GM13977 (cell line): ENCODE measurements around the gene CACNA1C.

Experiments used
- DNase-seq: peaks from one replicate; pipeline ENCODE4 v3.0.0; 2012; ENCODE audit warnings: low spot score
- in situ Hi-C: fragments of 300-500 bp; cut with MboI; formaldehyde crosslinking; loops from one replicate; pipeline ENCODE4 v1.12.0; 2022; ENCODE audit warnings: low sequenced_read_pairs, low pct_unique_long_range_greater_than_20kb, mixed read lengths, inconsistent platforms; ENCODE audit not compliant: unreplicated experiment
- TF ChIP-seq, protein P1 (sequence below): IDR thresholded peaks from 2 replicates; pipeline ENCODE4 v1.5.1; 2012; ENCODE audit warnings: mild to moderate bottlenecking, control low read depth; ENCODE audit not compliant: insufficient read depth; ENCODE audit errors: extremely low read depth, missing control alignments

The CACNA1C gene

GRCh38 chr12:2306735-2307134, 253.9 kb downstream of the CACNA1C start:
- DNase-seq = no peak
- in situ Hi-C loops = no loop called here
- TF ChIP-seq, protein P1, sequence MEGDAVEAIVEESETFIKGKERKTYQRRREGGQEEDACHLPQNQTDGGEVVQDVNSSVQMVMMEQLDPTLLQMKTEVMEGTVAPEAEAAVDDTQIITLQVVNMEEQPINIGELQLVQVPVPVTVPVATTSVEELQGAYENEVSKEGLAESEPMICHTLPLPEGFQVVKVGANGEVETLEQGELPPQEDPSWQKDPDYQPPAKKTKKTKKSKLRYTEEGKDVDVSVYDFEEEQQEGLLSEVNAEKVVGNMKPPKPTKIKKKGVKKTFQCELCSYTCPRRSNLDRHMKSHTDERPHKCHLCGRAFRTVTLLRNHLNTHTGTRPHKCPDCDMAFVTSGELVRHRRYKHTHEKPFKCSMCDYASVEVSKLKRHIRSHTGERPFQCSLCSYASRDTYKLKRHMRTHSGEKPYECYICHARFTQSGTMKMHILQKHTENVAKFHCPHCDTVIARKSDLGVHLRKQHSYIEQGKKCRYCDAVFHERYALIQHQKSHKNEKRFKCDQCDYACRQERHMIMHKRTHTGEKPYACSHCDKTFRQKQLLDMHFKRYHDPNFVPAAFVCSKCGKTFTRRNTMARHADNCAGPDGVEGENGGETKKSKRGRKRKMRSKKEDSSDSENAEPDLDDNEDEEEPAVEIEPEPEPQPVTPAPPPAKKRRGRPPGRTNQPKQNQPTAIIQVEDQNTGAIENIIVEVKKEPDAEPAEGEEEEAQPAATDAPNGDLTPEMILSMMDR = no peak

- DNase-seq = no peak
- TF ChIP-seq, protein P1 = no peak
- in situ Hi-C loops = no loop called here
Measured at GRCh38 chr12:2307550-2307949, 254.8 kb downstream of the CACNA1C start.

DNA sequence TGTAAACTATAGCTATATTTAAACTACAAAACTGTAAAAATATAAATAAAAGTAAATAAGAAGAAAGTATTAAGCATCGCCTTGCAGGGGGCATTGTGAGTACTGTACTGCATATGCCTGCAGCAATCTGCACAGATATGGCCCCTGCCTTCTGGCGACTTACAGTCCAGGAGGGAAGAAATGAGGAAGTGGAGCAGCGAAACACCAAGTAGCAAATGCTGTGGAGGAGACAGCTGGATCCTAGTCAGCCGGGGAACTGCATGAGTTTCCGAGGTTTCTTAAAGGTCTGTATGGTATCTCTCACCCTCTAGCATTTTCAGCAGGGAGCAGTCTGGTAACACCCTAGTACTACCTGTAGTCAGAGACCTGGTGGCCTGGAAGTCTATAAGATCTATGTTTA, 256.9 kb downstream of the CACNA1C start:
- in situ Hi-C loops = no loop called here
- no peak for DNase-seq
- TF ChIP-seq, protein P1 = no peak

- TF ChIP-seq, protein P1 = no peak
- in situ Hi-C loops = no loop called here
- DNase-seq = no peak
Measured at GRCh38 chr12:2311020-2311778, 258.4 kb downstream of the CACNA1C start.

GRCh38 chr12:2312175-2312574, 259.4 kb downstream of the CACNA1C start:
- TF ChIP-seq, protein P1 = no peak
- DNase-seq = no peak
- in situ Hi-C loops = no loop called here

GRCh38 chr12:2312770-2313169, 260.0 kb downstream of the CACNA1C start:
- no peak for DNase-seq
- TF ChIP-seq, protein P1 = no peak
- in situ Hi-C loops = no loop called here

DNA sequence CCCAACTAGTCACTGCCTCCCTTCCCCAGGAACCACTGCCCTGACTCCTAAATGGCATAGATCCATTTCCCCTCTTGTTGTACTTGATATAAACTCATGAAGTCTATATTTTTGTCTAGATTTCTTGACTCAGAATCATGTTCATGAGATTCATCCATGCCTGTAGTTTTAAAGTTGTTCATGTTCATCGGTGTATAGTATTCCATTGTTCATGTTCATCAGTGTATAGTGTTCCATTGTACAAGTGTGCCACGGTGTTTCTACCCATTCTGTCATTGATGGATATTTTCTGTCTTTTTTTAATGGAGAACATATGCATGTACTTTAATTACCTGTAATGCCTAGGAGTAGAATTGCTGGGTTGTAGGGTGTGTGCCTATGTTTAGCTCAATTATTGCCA, 261.7 kb downstream of the CACNA1C start:
- TF ChIP-seq, protein P1 = no peak
- no peak for DNase-seq
- in situ Hi-C loops = no loop called here
